OCI-LY3 (cell line): ENCODE results near the gene PREX1.
A peak's percentile ranks its signal among the peaks of the same experiment; 100 is the strongest.

Experiments
- H2AFZ ChIP-seq: fragments of 200-600, 300-600 bp; shearing (Covaris generic); 2 replicates; pipeline ENCODE4 v1.6.0; 2014; ENCODE audit warnings: antibody characterized with exemption, low read depth, low read length
- H3K27ac ChIP-seq: fragments of 200-600, 300-600 bp; sonication (generic); 2 replicates; pipeline ENCODE4 v1.5.1; 2014; ENCODE audit warnings: mild to moderate bottlenecking, low read length, moderate library complexity, mixed read lengths
- H3K27me3 ChIP-seq: fragments of 200-600, 300-600 bp; sonication (generic); 2 replicates; pipeline ENCODE4 v1.6.1; 2014; ENCODE audit warnings: low read depth, low read length, mixed read lengths
- H3K36me3 ChIP-seq: fragments of 200-600, 300-600 bp; sonication (generic); replicated peaks from 2 replicates; pipeline ENCODE3; 2014; ENCODE audit warnings: low read depth, low read length, mixed read lengths
- H3K4me1 ChIP-seq: fragments of 300-600, 200-600 bp; sonication (generic); 2 replicates; pipeline ENCODE4 v1.6.1; 2014; ENCODE audit warnings: low read length, mixed read lengths
- H3K4me2 ChIP-seq: fragments of 200-600, 300-600 bp; sonication (generic); 2 replicates; pipeline ENCODE4 v1.6.1; 2014; ENCODE audit warnings: low read length, mixed read lengths
- H3K4me3 ChIP-seq: fragments of 300-600, 200-600 bp; sonication (generic); 2 replicates; pipeline ENCODE4 v1.5.1; 2014; ENCODE audit warnings: antibody characterized with exemption, mild to moderate bottlenecking, low read length, moderate library complexity
- H3K79me2 ChIP-seq: fragments of 300-600, 200-600 bp; shearing (Covaris generic); 2 replicates; pipeline ENCODE4 v1.6.1; 2014; ENCODE audit warnings: mild to moderate bottlenecking, low read length, mixed read lengths
- H3K9ac ChIP-seq: fragments of 300-600, 200-600 bp; shearing (Covaris generic); 2 replicates; pipeline ENCODE4 v1.6.0; 2014; ENCODE audit warnings: mild to moderate bottlenecking, low read length, moderate library complexity
- H3K9me3 ChIP-seq: fragments of 200-600, 300-600 bp; shearing (Covaris generic); 2 replicates; pipeline ENCODE4 v1.6.1; 2014; ENCODE audit warnings: low read length, mixed read lengths; ENCODE audit not compliant: insufficient read depth
- H4K20me1 ChIP-seq: fragments of 200-600, 300-600 bp; sonication (generic); 2 replicates; pipeline ENCODE4 v1.6.1; 2016; ENCODE audit warnings: low read length, mixed read lengths; ENCODE audit not compliant: insufficient read depth
- EZH2phosphoT487 ChIP-seq: fragments of 200-600 bp; shearing (Covaris generic); IDR thresholded peaks from 2 replicates; pipeline ENCODE4 v1.6.1; 2018; ENCODE audit warnings: antibody characterized with exemption, mixed run types, low read depth
- TF ChIP-seq, protein P1 (sequence below): fragments of 200-600, 300-600 bp; sonication (generic); IDR thresholded peaks from 2 replicates; pipeline ENCODE4 v1.5.1; 2014; ENCODE audit warnings: antibody characterized with exemption, low read length, low read depth

PREX1 gene

DNA sequence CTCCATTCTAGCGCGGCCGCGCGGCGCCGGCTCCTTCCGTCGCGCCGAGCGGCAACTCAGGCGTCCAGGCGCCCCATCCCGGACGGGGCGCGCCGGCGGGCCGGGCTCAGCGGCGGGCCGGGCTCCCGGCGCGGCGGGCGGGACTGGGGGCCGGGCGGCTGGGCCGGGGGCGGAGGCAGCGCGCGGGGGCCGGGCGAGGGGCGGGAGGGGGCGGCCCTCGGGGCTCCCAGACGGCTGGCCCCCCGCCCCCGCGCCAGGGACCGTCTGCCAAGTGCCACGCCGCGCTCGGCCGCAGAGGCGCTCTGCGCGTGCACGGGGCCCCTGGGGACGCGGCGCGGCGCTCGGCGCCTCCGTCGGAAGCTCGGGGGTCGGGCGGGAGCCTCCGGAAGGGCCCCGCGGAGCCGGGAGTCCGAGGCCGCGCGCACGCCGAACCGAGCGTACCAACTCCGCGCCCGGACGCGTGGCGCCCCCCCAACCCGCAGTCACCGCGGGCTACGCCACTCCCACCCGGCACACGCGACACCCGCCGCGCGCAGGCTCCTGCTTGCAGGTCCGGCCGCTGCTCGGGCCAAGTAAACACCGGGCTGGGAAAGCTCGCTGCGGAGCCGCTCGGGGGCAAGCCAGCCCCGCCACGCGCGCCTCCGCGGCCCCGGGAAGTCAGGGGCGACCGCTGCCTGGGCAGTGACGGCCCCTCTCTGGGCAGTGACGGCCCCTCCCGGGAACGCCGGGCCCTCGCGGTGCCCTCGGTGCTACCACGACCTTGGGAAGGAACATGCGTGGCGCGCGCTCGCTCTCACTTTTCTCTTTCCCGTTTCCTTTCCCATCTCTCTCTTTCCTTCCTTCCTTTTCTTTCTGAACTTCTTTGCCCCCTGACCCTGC, at the start of gene PREX1:
Gene PREX1 (minus strand): TSS at position 145 of the 879 bp plus-strand sequence. CDS start 139 bp downstream, at position 6.
- Histone ChIP-seq H3K9ac (peak within 1 kb of the TSS; percentile 71), H3K36me3 (no peaks in the 10 kb centered on the region), H3K27ac (peak within 1 kb of the TSS; percentile 27), H3K4me3 (peak within 1 kb of the TSS; percentile 77), H3K4me1 (peaks cover 64% of the 10 kb centered on the region), H3K27me3 (peaks cover 3% of the 10 kb centered on the region; the same call in 1 of the 2 replicates), H3K4me2 (peak within 1 kb of the TSS; percentile 76), H4K20me1 (peaks cover 6% of the 10 kb centered on the region; the same call in 1 of the 2 replicates), H3K9me3 (no peaks in the 10 kb centered on the region), H2AFZ (peak within 1 kb of the TSS; percentile 32; the same call in 1 of the 2 replicates), H3K79me2 (peaks cover 17% of the 10 kb centered on the region)
- no peak for TF ChIP-seq EZH2phosphoT487
- TF ChIP-seq, protein P1, sequence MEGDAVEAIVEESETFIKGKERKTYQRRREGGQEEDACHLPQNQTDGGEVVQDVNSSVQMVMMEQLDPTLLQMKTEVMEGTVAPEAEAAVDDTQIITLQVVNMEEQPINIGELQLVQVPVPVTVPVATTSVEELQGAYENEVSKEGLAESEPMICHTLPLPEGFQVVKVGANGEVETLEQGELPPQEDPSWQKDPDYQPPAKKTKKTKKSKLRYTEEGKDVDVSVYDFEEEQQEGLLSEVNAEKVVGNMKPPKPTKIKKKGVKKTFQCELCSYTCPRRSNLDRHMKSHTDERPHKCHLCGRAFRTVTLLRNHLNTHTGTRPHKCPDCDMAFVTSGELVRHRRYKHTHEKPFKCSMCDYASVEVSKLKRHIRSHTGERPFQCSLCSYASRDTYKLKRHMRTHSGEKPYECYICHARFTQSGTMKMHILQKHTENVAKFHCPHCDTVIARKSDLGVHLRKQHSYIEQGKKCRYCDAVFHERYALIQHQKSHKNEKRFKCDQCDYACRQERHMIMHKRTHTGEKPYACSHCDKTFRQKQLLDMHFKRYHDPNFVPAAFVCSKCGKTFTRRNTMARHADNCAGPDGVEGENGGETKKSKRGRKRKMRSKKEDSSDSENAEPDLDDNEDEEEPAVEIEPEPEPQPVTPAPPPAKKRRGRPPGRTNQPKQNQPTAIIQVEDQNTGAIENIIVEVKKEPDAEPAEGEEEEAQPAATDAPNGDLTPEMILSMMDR: no peak

DNA sequence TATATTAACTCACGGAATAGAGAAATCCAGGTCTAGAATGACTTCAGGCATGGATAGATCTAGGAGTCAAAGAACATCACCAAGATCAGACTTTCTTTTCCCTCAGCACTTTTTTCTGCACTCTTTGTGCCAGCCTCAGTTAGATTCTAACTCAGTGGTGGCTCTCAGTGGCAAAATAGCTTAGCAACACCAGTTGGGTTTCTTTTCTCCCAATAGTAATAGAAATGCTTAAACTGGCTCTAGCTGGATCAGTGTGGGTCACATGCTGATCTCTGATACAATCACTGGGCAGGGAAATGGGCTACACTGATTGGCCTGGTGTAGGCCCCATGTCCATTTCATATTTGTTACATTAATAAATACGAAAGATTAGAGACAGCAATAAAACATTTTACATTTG, 49.5 kb upstream of the PREX1 start:
- Histone ChIP-seq H3K4me1 (peaks cover 16% of the 10 kb centered on the region), H3K27ac (no peak overlapping the region), H3K79me2 (no peaks in the 10 kb centered on the region), H3K9ac (no peak overlapping the region), H3K27me3 (no peaks in the 10 kb centered on the region), H4K20me1 (no peaks in the 10 kb centered on the region), H3K9me3 (no peaks in the 10 kb centered on the region), H3K36me3 (no peaks in the 10 kb centered on the region), H3K4me3 (no peak overlapping the region), H3K4me2 (no peak overlapping the region), H2AFZ (no peak overlapping the region)
- TF ChIP-seq, protein P1: no peak
- no peak for TF ChIP-seq EZH2phosphoT487

- no peak overlapping the region for H3K4me3 ChIP-seq
- no peak overlapping the region for H3K27ac ChIP-seq
Measured at GRCh38 chr20:48875914-48876240, 48.1 kb upstream of the PREX1 start.

More at GRCh38 chr20:48875914-48876240, 48.1 kb upstream of the PREX1 start:
- Histone ChIP-seq H3K27me3 (no peaks in the 10 kb centered on the region), H3K4me2 (no peak overlapping the region), H3K9me3 (no peaks in the 10 kb centered on the region), H4K20me1 (no peaks in the 10 kb centered on the region), H3K4me1 (peaks cover 16% of the 10 kb centered on the region), H3K79me2 (no peaks in the 10 kb centered on the region), H3K9ac (no peak overlapping the region), H2AFZ (no peak overlapping the region), H3K36me3 (no peaks in the 10 kb centered on the region)
- TF ChIP-seq, protein P1: no peak
- TF ChIP-seq EZH2phosphoT487: no peak
